ENCODE data around the gene CRABP2. TPM values are rescaled to one million over a fixed set of nuclear protein-coding genes. Genes with fewer than 3 reads are reported as not detected.

CRABP2 gene
- total RNA-seq, 1 donor from 2014 or later = 97.7 TPM

GRCh38 chr1:156667610-156667967 is 37.8 kb downstream of the CRABP2 start:
- H3K4me1 ChIP-seq = peaks cover 51% of the 10 kb centered on the region
- no peak for DNase-seq (ENCODE audit: extremely low spot score in 2 of 2)
- H3K4me3 ChIP-seq = no peak overlapping the region
- no peak for TF ChIP-seq CTCF (IDR thresholded peaks at IDR 0.05)
- no peak for TF ChIP-seq POLR2A (IDR thresholded peaks at IDR 0.05)
- TF ChIP-seq POLR2AphosphoS5 (IDR thresholded peaks at IDR 0.05; ENCODE audit: insufficient read depth in 1 of 2, low read depth in 1 of 2) = peak in 1 of 2 donors; percentile 9
- H3K27me3 ChIP-seq = no peaks in the 10 kb centered on the region
- H3K27ac ChIP-seq = peak overlapping the region; percentile 85
- intact Hi-C loops (cut with DNase I) = loop anchor here (5.0 kb wide), 1 partner anchor 45 kb away; no protein-coding TSS in a partner anchor
- no peaks in the 10 kb centered on the region for H3K9me3 ChIP-seq
- H3K36me3 ChIP-seq = no peaks in the 10 kb centered on the region

GRCh38 chr1:156666862-156667609 is 38.3 kb downstream of the CRABP2 start:
- no peaks in the 10 kb centered on the region for H3K36me3 ChIP-seq
- H3K9me3 ChIP-seq = no peaks in the 10 kb centered on the region
- H3K27me3 ChIP-seq = no peaks in the 10 kb centered on the region
- peaks cover 57% of the 10 kb centered on the region for H3K4me1 ChIP-seq
- H3K4me3 ChIP-seq = no peak overlapping the region
- TF ChIP-seq POLR2AphosphoS5 (IDR thresholded peaks at IDR 0.05; ENCODE audit: insufficient read depth in 1 of 2, low read depth in 1 of 2) = no peak
- no peak for TF ChIP-seq POLR2A (IDR thresholded peaks at IDR 0.05)
- no peak for TF ChIP-seq CTCF (IDR thresholded peaks at IDR 0.05)
- H3K27ac ChIP-seq = peak overlapping the region; percentile 85
- intact Hi-C loops (cut with DNase I) = loop anchor here (5.0 kb wide), 1 partner anchor 45 kb away; no protein-coding TSS in a partner anchor
- DNase-seq (ENCODE audit: extremely low spot score in 2 of 2) = no peak

GRCh38 chr1:156665539-156665938 is 39.8 kb downstream of the CRABP2 start:
- DNase-seq (ENCODE audit: extremely low spot score in 2 of 2) = no peak
- Histone ChIP-seq H3K4me3 (no peak overlapping the region), H3K27ac (peak overlapping the region; percentile 85), H3K27me3 (no peaks in the 10 kb centered on the region), H3K4me1 (peaks cover 72% of the 10 kb centered on the region), H3K36me3 (no peaks in the 10 kb centered on the region), H3K9me3 (no peaks in the 10 kb centered on the region)
- intact Hi-C loops (cut with DNase I) = loop anchor here (5.0 kb wide), 1 partner anchor 43 kb away; no protein-coding TSS in a partner anchor
- TF ChIP-seq POLR2AphosphoS5 (IDR thresholded peaks at IDR 0.05; ENCODE audit: insufficient read depth in 1 of 2, low read depth in 1 of 2) (no peak), POLR2A (IDR thresholded peaks at IDR 0.05) (no peak), CTCF (IDR thresholded peaks at IDR 0.05) (no peak)

- no peak overlapping the region for H3K4me3 ChIP-seq
- no peaks in the 10 kb centered on the region for H3K27me3 ChIP-seq
- H3K27ac ChIP-seq = peak overlapping the region; percentile 85
- no peak for DNase-seq (ENCODE audit: extremely low spot score in 2 of 2)
- H3K4me1 ChIP-seq = peaks cover 78% of the 10 kb centered on the region
- no peaks in the 10 kb centered on the region for H3K36me3 ChIP-seq
- H3K9me3 ChIP-seq = no peaks in the 10 kb centered on the region
- TF ChIP-seq POLR2A (IDR thresholded peaks at IDR 0.05) (no peak), CTCF (IDR thresholded peaks at IDR 0.05) (no peak), POLR2AphosphoS5 (IDR thresholded peaks at IDR 0.05; ENCODE audit: insufficient read depth in 1 of 2, low read depth in 1 of 2) (peak in 1 of 2 donors; percentile 32)
- intact Hi-C loops (cut with DNase I) = loop anchor here (5.0 kb wide), 1 partner anchor 43 kb away; no protein-coding TSS in a partner anchor
Measured at GRCh38 chr1:156664767-156665411, 40.5 kb downstream of the CRABP2 start.

Data from vagina (tissue), 2 donors.